Bronchial epithelial cell (primary cell): ENCODE results near the gene SYNC. TPM values are rescaled to one million over a fixed set of nuclear protein-coding genes. Genes with fewer than 3 reads are reported as not detected.
"Not testable (repeated sequence)": the region's sequence is repeated elsewhere in the genome, so short reads cannot be mapped to it uniquely, and the experiment has no call there.

Experiments used
- DNase-seq: peaks from one replicate; pipeline ENCODE4 v3.0.0-alpha.2; 2010; ENCODE audit warnings: low read depth
- FAIRE-seq: peaks from 2 replicates; lab custom pipeline; 2011; peaks lifted over from hg19 to GRCh38; lab: Jason Lieb, UNC
- H3K27me3 ChIP-seq: 2 replicates; pipeline ENCODE4 v1.5.1; 2011; ENCODE audit warnings: low read length; ENCODE audit not compliant: control insufficient read depth, insufficient read depth
- H3K36me3 ChIP-seq: 2 replicates; pipeline ENCODE4 v1.5.1; 2011; ENCODE audit warnings: low read length; ENCODE audit not compliant: control insufficient read depth, insufficient read depth
- H3K4me3 ChIP-seq: 2 replicates; pipeline ENCODE4 v1.5.1; 2011; ENCODE audit warnings: mild to moderate bottlenecking, low read depth, low read length, control low read depth
- total RNA-seq: library from RNA; depleted of rRNA; stranded (reverse); fragments of >200 nt; gene quantifications from 2 replicates; pipeline ENCODE4 v1.2.1, GENCODE V29; 2014
- TF ChIP-seq, protein P1 (sequence below): IDR thresholded peaks from 2 replicates; pipeline ENCODE4 v1.5.1; 2011; ENCODE audit warnings: mild to moderate bottlenecking, moderate library complexity, low read length, control low read depth, inconsistent platforms; ENCODE audit not compliant: insufficient read depth, severe bottlenecking

SYNC gene
- total RNA-seq, 1 donor from 2014 or later = 3.4 TPM

DNA sequence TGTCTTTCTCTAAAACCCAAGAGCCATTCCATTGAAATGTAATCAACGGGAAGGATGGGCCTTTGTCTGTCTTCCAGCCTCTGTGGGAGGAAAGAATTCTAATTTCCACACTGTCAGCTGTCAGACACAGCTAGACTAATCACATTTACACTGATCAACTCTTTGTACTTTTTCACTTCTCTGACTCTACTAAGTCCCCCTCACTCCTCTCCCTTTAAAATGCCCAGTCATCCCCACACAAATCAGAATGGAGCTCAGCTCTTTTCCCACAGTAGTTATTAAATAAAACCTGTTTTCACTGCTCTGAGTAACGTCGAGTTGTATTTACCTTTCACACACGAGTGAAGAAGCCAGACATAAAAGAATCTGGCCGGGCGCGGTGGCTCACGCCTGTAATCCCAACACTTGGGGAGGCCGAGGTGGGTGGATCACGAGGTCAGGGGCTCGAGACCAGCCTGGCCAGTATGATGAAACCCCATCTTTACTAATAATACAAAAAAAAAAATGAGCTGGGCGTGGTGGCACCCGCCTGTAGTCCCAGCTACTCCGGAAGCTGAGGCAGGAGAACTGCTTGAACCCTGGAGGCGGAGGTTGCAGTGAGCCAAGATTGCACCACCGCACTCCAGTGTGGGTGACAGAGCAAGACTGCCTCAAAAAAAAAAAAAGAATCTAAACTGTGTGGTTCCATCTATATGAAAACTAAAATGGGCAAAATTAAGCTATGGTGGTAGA is 65.5 kb downstream of the SYNC start:
- Histone ChIP-seq H3K27me3 (no peaks in the 10 kb centered on the region), H3K4me3 (no peak overlapping the region), H3K36me3 (peaks cover 1% of the 10 kb centered on the region)
- DNase-seq (peak; percentile 70), FAIRE-seq (no peak)
- TF ChIP-seq, protein P1, sequence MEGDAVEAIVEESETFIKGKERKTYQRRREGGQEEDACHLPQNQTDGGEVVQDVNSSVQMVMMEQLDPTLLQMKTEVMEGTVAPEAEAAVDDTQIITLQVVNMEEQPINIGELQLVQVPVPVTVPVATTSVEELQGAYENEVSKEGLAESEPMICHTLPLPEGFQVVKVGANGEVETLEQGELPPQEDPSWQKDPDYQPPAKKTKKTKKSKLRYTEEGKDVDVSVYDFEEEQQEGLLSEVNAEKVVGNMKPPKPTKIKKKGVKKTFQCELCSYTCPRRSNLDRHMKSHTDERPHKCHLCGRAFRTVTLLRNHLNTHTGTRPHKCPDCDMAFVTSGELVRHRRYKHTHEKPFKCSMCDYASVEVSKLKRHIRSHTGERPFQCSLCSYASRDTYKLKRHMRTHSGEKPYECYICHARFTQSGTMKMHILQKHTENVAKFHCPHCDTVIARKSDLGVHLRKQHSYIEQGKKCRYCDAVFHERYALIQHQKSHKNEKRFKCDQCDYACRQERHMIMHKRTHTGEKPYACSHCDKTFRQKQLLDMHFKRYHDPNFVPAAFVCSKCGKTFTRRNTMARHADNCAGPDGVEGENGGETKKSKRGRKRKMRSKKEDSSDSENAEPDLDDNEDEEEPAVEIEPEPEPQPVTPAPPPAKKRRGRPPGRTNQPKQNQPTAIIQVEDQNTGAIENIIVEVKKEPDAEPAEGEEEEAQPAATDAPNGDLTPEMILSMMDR = no peak

DNA sequence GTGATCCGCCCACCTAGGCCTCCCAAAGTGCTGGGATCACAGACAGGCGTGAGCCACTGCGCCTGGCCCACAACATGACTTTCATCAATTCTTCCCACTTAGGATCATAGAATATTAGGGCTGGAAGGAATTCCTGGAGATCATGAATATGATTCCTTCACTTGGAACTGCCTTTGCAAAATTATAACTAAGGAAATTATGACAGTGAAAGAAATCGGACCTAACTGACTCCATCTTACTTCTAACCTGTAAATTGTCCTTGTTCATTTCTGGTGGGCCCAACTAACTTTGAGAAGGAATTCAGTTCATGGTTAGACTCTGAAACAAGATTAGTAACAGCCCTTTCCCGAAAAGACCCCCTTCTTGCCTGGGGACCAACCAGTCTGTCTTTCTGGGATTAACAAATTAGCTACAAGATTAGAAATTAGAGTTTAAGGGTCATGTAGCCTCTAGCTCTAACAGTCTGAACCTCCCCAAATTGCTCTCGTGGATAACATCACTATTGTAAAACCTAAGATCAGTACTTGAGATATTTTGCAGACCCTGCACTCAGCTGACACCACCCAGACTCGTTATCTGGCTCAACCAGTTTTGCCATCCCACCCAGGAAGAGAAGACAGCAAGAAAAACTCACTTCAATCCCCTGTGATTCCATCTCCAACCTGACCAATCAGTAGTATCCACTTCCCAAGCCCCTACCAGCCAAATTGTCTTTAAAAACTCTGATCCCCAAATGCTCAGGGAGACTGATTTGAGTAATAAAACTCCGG is 66.9 kb downstream of the SYNC start:
- TF ChIP-seq, protein P1 = no peak
- no peak overlapping the region for H3K4me3 ChIP-seq
- FAIRE-seq = no peak
- H3K27me3 ChIP-seq = no peaks in the 10 kb centered on the region
- no peak for DNase-seq
- peaks cover 1% of the 10 kb centered on the region for H3K36me3 ChIP-seq

DNA sequence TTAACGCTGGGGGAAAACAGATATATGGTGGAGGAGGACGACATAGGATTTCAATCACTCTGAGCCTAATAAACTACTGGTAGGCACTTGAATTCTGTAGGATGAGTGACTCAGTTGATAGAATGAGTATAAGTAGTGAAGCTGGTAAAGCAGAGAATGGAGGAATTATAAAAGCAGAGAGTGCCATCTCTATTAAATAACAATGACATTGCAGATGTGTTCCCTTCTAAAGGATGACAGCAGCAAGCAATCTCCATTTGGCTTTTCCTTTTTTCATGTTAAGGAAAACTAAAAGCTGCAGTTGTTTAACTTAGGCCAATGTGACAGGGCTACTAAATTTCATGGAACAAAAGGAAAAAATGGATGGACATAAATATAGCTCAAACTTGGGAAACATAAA is 69.7 kb downstream of the SYNC start:
- FAIRE-seq = no peak
- Histone ChIP-seq H3K4me3 (no peak overlapping the region), H3K27me3 (no peaks in the 10 kb centered on the region), H3K36me3 (no peaks in the 10 kb centered on the region)
- no peak for DNase-seq
- TF ChIP-seq, protein P1 = no peak

DNA sequence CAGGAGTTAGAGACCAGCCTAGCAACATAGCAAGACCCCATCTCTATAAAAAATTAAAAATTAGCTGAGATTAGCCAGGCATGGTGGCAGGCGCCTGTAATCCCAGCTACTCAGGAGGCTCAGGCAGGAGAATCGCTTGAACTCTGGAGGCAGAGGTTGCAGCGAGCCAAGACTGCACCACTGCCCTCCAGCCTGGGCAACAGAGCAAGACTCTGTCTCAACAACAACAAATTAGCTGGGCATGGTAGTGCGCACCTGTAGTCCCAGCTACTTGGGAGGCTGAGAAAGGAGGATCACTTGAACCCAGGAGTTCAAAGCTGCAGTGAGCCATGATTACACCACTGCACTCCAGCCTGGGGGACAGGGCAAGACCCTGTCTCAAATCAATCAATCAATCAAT is 72.4 kb downstream of the SYNC start:
- H3K27me3 ChIP-seq, H3K36me3 ChIP-seq, DNase-seq, FAIRE-seq, H3K4me3 ChIP-seq: not testable (repeated sequence)

Other genes starting within 250 kb of the SYNC start
- not detected in 2 replicates for gene ZBTB8B, start 237.7 kb downstream of the SYNC start, total RNA-seq
- 6.8 and 9.5 TPM in 2 replicates for gene ZBTB8A, start 163.3 kb downstream of the SYNC start, total RNA-seq
- gene ZBTB8OS, start 52.2 kb downstream of the SYNC start, total RNA-seq = 36.6 and 74.9 TPM in 2 replicates
- gene RBBP4, start 51.6 kb downstream of the SYNC start, total RNA-seq = 71.3 and 93.7 TPM in 2 replicates
- gene YARS1, start 114.6 kb upstream of the SYNC start, total RNA-seq = 195 and 234 TPM in 2 replicates
- gene S100PBP, start 114.9 kb upstream of the SYNC start, total RNA-seq = 20.5 and 30.3 TPM in 2 replicates
- not detected in 2 replicates for gene FNDC5, start 168.1 kb upstream of the SYNC start, total RNA-seq
- not detected in 2 replicates for gene HPCA, start 183.7 kb upstream of the SYNC start, total RNA-seq
- gene TMEM54, start 198.6 kb upstream of the SYNC start, total RNA-seq = 112 and 167 TPM in 2 replicates